NCI-H2029 treated with DMSO at 0.1 percent for 48 hours (cell line): ENCODE data around the gene XYLB.
A peak's percentile ranks its signal among the peaks of the same experiment; 100 is the strongest.

Experiments
- DNase-seq: peaks from one replicate; lab custom pipeline; 2025; lab: John Stamatoyannopoulos, UW

XYLB gene

DNA sequence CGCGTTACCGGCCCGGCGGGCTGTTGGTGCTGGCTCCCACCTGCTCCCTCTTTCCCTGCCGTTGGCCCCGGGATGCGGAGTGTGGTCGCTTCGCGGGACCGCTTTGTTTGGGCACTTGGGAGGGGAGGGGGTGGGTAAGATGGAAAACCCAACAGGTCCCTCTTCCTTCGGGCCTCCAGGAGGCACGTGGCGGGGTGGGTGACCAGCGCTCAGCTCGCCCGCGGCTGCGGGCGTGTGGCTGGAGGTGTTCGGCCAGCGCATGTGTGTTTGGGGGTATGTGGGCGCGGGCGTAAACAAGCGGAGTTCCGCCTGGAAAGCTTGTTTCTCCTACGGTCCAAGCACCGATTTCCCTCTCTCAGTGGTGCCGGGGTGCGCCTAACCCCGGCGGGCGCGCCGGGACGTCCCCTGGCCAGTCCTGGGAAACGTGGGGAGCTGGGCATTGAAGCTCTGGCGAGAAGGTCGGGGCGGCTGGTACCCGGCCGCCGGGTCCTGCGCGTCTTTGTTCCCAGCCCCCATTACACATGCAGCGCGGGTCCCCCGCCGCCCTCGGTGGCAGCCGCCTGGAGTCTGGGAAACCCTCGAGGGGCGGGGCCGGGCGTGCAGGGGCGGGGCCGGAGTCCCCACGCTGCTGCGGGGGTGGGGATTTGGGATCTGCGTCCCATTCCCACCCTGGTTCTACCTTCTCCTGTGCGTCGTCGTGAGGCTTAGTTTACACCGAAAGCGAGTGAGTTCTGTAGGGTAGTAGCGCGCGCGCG lies 108.5 kb downstream of the XYLB start:
- peak; percentile 71 for DNase-seq

DNA sequence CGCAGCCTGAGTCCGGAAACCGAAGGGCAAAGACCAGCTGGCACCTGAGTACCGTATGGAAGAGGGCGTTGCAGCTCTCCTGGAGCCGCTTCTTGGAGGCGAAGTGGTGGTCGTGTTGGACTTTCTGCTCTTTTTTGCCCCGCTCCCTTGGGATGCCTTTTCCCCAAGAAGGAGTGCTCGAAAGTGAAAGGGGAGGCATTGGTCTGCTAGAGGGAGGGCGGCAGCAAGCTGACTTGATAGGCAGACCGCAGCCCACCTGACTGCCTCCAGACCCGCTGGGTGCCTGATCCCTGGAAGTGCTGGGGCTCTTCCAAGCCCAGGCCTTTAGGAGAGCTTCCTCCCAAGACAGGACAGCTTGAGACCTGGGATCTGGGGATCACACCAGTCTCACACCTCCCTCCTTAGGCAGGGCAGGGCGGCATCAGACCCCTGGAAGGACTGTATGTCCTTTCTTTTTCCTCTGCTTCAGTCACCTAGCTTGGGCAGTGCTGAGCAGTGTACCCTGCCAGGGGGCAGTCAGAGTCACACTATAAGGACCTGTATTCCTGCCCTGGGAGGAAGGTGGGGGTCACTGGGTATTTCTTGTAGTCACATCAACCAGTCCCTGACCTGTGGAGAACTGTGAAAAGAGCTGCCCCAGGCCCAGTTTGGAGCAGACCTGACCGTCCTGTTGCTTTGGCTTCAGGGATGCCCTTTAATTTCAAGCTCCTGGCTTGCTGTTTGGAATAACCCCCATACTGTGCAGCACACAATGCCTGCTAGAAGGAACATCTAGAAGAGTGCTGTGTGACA lies 109.2 kb downstream of the XYLB start:
- no peak for DNase-seq

DNA sequence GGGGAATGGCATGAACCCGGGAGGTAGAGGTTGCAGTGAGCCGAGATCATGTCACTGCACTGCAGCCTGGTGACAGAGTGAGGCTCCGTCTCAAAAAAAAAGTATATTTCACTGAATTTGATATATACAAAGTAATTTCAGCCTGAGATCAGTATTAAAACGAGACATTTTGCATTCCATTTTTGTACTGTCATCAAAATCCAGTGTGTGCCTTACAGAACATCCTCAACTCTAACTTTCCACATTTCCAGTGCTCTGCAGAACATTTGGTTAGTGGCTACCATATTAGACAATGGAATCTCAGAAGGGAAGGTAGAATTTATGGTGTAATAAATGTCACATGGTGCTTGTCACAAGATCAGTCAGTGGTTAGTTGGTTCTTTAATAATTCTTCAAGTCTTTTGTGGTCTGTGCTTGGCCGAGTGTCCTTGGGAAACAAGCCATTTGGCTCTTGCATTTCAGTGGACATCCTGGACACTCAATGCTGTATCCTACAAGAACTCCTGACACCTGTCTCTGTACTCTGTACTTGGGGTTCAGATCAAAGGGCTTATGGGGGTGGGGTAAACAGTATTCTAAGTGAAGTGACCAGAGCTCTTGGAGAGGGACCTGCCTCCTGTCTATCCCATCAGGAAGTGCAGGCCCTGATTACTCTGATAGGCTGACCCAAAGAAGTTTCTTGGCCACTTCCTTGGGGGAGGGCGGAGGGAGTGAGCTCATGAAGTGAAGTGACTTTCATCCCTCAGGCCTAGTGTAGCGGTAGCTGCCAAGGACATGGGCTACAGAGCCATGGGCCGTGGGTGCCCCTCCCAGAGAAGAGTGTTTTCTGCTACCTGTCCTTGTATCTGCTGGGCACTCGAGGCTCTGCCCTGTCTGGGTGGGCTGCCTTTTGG lies 110.8 kb downstream of the XYLB start:
- no peak for DNase-seq

DNA sequence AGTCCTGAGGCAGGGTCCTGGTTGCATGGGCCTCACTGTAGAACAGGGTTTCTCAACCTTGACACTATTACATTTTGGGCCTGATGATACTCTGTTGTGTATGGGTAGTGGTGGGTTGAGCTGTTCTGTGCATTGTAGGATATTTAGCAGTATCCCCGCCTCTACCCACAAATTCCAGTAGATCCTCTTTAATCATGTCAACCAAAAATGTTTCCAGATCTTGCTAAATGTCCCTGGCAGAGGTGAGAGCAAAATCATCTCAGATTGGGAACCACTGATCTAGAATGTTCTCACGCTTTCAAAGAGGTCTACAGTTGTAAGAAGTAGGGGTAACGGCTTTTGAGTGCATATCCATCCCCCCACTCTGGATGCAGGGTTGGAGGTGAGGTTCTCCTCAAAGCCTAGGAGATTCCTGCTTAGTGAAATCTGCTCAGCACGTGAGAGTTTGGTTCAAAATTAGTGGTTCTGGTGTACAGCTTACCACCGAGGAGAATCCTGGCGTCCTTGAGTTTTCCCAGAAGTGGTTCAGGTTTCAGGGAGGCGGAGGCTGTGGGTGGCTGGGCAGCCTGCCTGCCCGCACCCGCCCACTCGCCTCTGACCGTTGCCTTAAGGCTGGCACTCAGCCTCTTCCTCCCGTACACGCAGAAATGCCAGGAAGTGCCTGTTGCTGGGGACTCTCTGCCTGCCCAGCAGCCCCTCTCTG lies 112.4 kb downstream of the XYLB start:
- peak; percentile 84 for DNase-seq

DNA sequence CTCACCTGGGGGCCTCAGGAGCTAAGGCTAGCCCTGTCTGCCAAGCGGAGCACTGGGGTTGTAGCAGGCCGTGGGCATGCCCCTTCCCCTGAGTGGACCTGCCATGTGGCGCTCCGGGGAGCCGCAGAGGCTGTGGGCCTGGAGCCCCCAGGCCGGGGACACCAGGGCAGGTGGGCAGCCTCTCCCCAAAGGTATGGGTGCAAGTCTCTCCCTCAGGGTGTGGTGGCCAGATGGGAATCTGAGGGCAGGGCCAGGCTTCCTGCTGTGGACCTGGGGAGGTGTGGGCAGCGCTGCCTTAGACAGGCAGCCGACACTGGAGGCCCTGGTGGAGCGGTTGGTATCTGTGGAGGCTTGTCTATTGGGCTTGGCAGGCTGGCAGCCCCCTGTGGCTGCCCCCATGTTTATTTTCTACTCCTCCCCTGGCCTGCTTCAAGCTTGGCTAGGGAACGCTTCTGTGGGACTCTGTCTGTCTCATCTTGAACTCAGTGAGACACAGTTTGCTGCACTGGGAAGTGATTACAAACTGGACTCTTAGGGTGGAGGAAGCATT lies 113.0 kb downstream of the XYLB start:
- no peak for DNase-seq

DNA sequence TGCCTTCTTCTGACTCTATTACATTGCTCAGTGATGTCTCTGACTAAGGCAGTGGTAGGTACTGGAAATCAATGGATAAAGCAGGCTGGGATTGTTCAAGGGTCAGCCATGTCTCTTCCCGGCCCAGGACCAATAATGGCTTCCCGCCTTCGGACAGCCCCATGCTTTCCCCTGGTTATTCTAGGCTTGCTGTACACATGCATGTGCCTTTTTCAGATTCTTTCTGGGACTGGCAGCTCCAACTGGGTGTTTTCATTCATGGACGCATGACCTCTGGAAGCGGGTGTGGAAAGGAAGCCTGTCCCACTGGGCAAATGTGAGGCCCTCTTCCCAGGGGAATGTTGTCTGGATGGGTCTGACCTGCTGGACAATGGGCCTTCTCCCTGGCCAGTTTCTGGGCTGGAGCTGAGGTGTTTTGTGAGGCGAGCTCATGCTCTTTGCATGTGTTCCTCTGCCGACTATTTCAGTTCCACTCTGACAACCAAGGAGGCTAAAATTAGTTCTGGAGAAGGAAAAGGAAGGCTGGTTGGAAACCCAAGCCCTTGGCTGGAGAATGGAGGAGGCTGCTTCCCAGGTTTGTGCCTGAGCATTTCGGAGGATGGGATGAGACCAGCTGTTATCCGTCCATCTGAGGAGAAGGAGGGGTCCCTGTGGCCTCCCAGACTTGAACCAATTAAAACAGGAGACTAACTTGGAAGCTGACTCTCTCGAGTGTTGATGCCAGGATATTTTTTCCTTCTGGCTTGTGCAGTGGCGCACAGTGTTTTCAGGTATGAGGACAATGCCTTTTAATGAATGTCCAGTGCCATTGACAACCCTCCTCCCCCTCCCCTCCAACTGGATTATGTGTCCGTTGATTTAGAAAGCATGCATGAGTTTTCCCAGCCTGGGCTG lies 114.0 kb downstream of the XYLB start:
- no peak for DNase-seq
